ENCODE data around the gene RGS19. TPM values are rescaled to one million over a fixed set of nuclear protein-coding genes. Genes with fewer than 3 reads are reported as not detected.

RGS19 gene
- total RNA-seq, 2 donors from 2014 or later: 7.8 to 14.1 TPM

DNA sequence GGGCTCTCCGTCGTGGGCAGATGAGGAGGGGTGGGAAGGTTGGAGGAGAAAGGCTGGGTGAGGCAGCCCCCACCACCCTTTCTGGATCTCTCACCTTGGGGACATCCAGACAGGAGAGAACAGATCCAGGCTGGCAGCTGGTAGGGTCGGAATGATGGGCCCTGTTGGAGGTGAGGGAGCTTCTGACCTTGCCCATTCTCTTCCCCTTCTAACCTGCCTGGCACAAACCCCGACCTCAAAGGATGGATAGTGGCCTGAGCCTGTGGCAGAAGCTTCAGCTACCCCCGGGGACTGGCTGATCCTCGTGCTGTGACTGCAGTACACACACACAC, 34.1 kb upstream of the RGS19 start:
- peak; percentile 47 for DNase-seq (ENCODE audit: low spot score)
- Histone ChIP-seq H3K36me3 (no peaks in the 10 kb centered on the region), H3K27ac (no peak overlapping the region), H3K9me3 (no peaks in the 10 kb centered on the region), H3K27me3 (no peaks in the 10 kb centered on the region), H3K4me3 (no peak overlapping the region), H3K4me1 (no peaks in the 10 kb centered on the region)
- TF ChIP-seq CTCF (IDR thresholded peaks at IDR 0.05): no peak

GRCh38 chr20:64112691-64113443, 33.5 kb upstream of the RGS19 start:
- Histone ChIP-seq H3K4me3 (no peak overlapping the region), H3K27me3 (no peaks in the 10 kb centered on the region), H3K27ac (no peak overlapping the region), H3K9me3 (no peaks in the 10 kb centered on the region), H3K36me3 (no peaks in the 10 kb centered on the region), H3K4me1 (no peaks in the 10 kb centered on the region)
- DNase-seq (ENCODE audit: low spot score): peak; percentile 47
- no peak for TF ChIP-seq CTCF (IDR thresholded peaks at IDR 0.05)

GRCh38 chr20:64111841-64112641, 32.7 kb upstream of the RGS19 start:
- TF ChIP-seq CTCF (IDR thresholded peaks at IDR 0.05): no peak
- Histone ChIP-seq H3K27me3 (no peaks in the 10 kb centered on the region), H3K4me3 (no peak overlapping the region), H3K9me3 (no peaks in the 10 kb centered on the region), H3K36me3 (no peaks in the 10 kb centered on the region), H3K27ac (no peak overlapping the region), H3K4me1 (no peaks in the 10 kb centered on the region)
- DNase-seq (ENCODE audit: low spot score): peak; percentile 47

GRCh38 chr20:64110411-64111068, 31.2 kb upstream of the RGS19 start:
- Histone ChIP-seq H3K36me3 (no peaks in the 10 kb centered on the region), H3K9me3 (no peaks in the 10 kb centered on the region), H3K27me3 (no peaks in the 10 kb centered on the region), H3K27ac (no peak overlapping the region), H3K4me3 (no peak overlapping the region), H3K4me1 (no peaks in the 10 kb centered on the region)
- DNase-seq (ENCODE audit: low spot score): peak; percentile 55
- TF ChIP-seq CTCF (IDR thresholded peaks at IDR 0.05): no peak

- Histone ChIP-seq H3K27ac (no peak overlapping the region), H3K9me3 (no peaks in the 10 kb centered on the region)
- TF ChIP-seq CTCF (IDR thresholded peaks at IDR 0.05): no peak
Observed at GRCh38 chr20:64109831-64110391, 30.6 kb upstream of the RGS19 start.

More at GRCh38 chr20:64109831-64110391, 30.6 kb upstream of the RGS19 start:
- no peaks in the 10 kb centered on the region for H3K36me3 ChIP-seq
- no peaks in the 10 kb centered on the region for H3K4me1 ChIP-seq
- peak; percentile 54 for DNase-seq (ENCODE audit: low spot score)
- no peak overlapping the region for H3K4me3 ChIP-seq
- H3K27me3 ChIP-seq: no peaks in the 10 kb centered on the region

All from right atrium auricular region (tissue), 2 donors.